Activated naive CD8-positive, alpha-beta T cell treated with anti-CD3 and anti-CD28 coated beads for 36 hours (primary cell): ENCODE results near the gene FECH. TPM values are rescaled to one million over a fixed set of nuclear protein-coding genes. Genes with fewer than 3 reads are reported as not detected.

ENCODE experiments used
- DNase-seq: peaks from one replicate; pipeline ENCODE4 v3.0.0; 2021
- H3K27ac Mint-ChIP-seq: one replicate; pipeline ENCODE4 v1.8.0; 2022; ENCODE audit warnings: mild to moderate bottlenecking, moderate library complexity, mixed read lengths
- H3K27me3 Mint-ChIP-seq: one replicate; pipeline ENCODE4 v1.8.0; 2022; ENCODE audit warnings: mild to moderate bottlenecking, mixed read lengths
- H3K36me3 Mint-ChIP-seq: one replicate; pipeline ENCODE4 v1.8.0; 2021; ENCODE audit warnings: mild to moderate bottlenecking, mixed read lengths
- H3K4me1 Mint-ChIP-seq: one replicate; pipeline ENCODE4 v1.8.0; 2021; ENCODE audit warnings: mixed read lengths
- H3K4me3 Mint-ChIP-seq: one replicate; pipeline ENCODE4 v1.8.0; 2022; ENCODE audit warnings: mild to moderate bottlenecking, moderate library complexity, mixed read lengths
- H3K9me3 Mint-ChIP-seq: one replicate; pipeline ENCODE4 v1.8.0; 2022; ENCODE audit warnings: mixed read lengths
- total RNA-seq, 2 experiments: library from RNA; stranded (reverse); gene quantifications; one replicate each; pipeline ENCODE4 v1.2.3, GENCODE V29; 2021

FECH gene
- total RNA-seq, 2 experiments from 2014 or later = 33.4 to 33.7 TPM

- Mint-ChIP-seq H3K36me3 (no peaks in the 10 kb centered on the region), H3K27me3 (no peaks in the 10 kb centered on the region), H3K4me1 (peaks cover 26% of the 10 kb centered on the region), H3K4me3 (no peak overlapping the region), H3K9me3 (no peaks in the 10 kb centered on the region), H3K27ac (no peak overlapping the region)
- no peak for DNase-seq
Observed at GRCh38 chr18:57589161-57589560, 2.7 kb upstream of the FECH start.

- Mint-ChIP-seq H3K27me3 (no peaks in the 10 kb centered on the region), H3K36me3 (no peaks in the 10 kb centered on the region), H3K4me3 (peak overlapping the region; percentile 85), H3K27ac (peak overlapping the region; percentile 86), H3K9me3 (no peaks in the 10 kb centered on the region), H3K4me1 (peaks cover 19% of the 10 kb centered on the region)
- DNase-seq = no peak
Observed at GRCh38 chr18:57587098-57587661, 678 bp upstream of the FECH start.

- H3K27ac Mint-ChIP-seq = peak overlapping the region; percentile 75
- peak; percentile 11 for DNase-seq
- H3K9me3 Mint-ChIP-seq = no peaks in the 10 kb centered on the region
- H3K4me3 Mint-ChIP-seq = peak overlapping the region; percentile 85
- peaks cover 28% of the 10 kb centered on the region for H3K4me1 Mint-ChIP-seq
- H3K36me3 Mint-ChIP-seq = peaks cover 5% of the 10 kb centered on the region
- H3K27me3 Mint-ChIP-seq = no peaks in the 10 kb centered on the region
Observed at GRCh38 chr18:57585855-57586250, 649 bp downstream of the FECH start.

GRCh38 chr18:57585421-57585820, 1.1 kb downstream of the FECH start:
- Mint-ChIP-seq H3K27ac (peak overlapping the region; percentile 75), H3K9me3 (no peaks in the 10 kb centered on the region), H3K36me3 (peaks cover 8% of the 10 kb centered on the region), H3K4me3 (peak overlapping the region; percentile 85), H3K27me3 (no peaks in the 10 kb centered on the region), H3K4me1 (peaks cover 31% of the 10 kb centered on the region)
- no peak for DNase-seq

GRCh38 chr18:57584444-57584843, 2.1 kb downstream of the FECH start:
- Mint-ChIP-seq H3K4me3 (peak overlapping the region; percentile 29), H3K4me1 (peaks cover 40% of the 10 kb centered on the region), H3K27ac (no peak overlapping the region), H3K36me3 (peaks cover 17% of the 10 kb centered on the region), H3K9me3 (no peaks in the 10 kb centered on the region), H3K27me3 (no peaks in the 10 kb centered on the region)
- DNase-seq = no peak

- no peak for DNase-seq
- Mint-ChIP-seq H3K9me3 (no peaks in the 10 kb centered on the region), H3K27ac (no peak overlapping the region), H3K4me3 (no peak overlapping the region), H3K27me3 (no peaks in the 10 kb centered on the region), H3K36me3 (peaks cover 20% of the 10 kb centered on the region), H3K4me1 (peaks cover 42% of the 10 kb centered on the region)
Observed at GRCh38 chr18:57583297-57583835, 3.1 kb downstream of the FECH start.

GRCh38 chr18:57581301-57581934, 5.1 kb downstream of the FECH start:
- Mint-ChIP-seq H3K4me3 (no peak overlapping the region), H3K27ac (peak overlapping the region; percentile 30)
- no peak for DNase-seq

GRCh38 chr18:57579934-57580333, 6.6 kb downstream of the FECH start:
- Mint-ChIP-seq H3K36me3 (peaks cover 25% of the 10 kb centered on the region), H3K4me3 (peak overlapping the region; percentile 7), H3K9me3 (no peaks in the 10 kb centered on the region), H3K27me3 (no peaks in the 10 kb centered on the region), H3K27ac (no peak overlapping the region), H3K4me1 (peaks cover 33% of the 10 kb centered on the region)
- DNase-seq = peak; percentile 21

More at GRCh38 chr18:57581301-57581934, 5.1 kb downstream of the FECH start:
- H3K9me3 Mint-ChIP-seq = no peaks in the 10 kb centered on the region
- H3K36me3 Mint-ChIP-seq = peaks cover 25% of the 10 kb centered on the region
- H3K4me1 Mint-ChIP-seq = peaks cover 42% of the 10 kb centered on the region
- no peaks in the 10 kb centered on the region for H3K27me3 Mint-ChIP-seq

- H3K4me3 Mint-ChIP-seq = no peak overlapping the region
- no peaks in the 10 kb centered on the region for H3K9me3 Mint-ChIP-seq
- no peaks in the 10 kb centered on the region for H3K27me3 Mint-ChIP-seq
- H3K4me1 Mint-ChIP-seq = peaks cover 19% of the 10 kb centered on the region
- H3K36me3 Mint-ChIP-seq = peaks cover 21% of the 10 kb centered on the region
- H3K27ac Mint-ChIP-seq = no peak overlapping the region
- no peak for DNase-seq
Observed at GRCh38 chr18:57576316-57576715, 10.2 kb downstream of the FECH start.

- Mint-ChIP-seq H3K27ac (no peak overlapping the region), H3K36me3 (peaks cover 19% of the 10 kb centered on the region), H3K27me3 (no peaks in the 10 kb centered on the region), H3K4me1 (peaks cover 11% of the 10 kb centered on the region), H3K9me3 (no peaks in the 10 kb centered on the region), H3K4me3 (no peak overlapping the region)
- no peak for DNase-seq
Observed at GRCh38 chr18:57575542-57575941, 11.0 kb downstream of the FECH start.

GRCh38 chr18:57574866-57575265, 11.6 kb downstream of the FECH start:
- no peaks in the 10 kb centered on the region for H3K9me3 Mint-ChIP-seq
- H3K27me3 Mint-ChIP-seq = no peaks in the 10 kb centered on the region
- peaks cover 14% of the 10 kb centered on the region for H3K36me3 Mint-ChIP-seq
- H3K4me1 Mint-ChIP-seq = peaks cover 5% of the 10 kb centered on the region
- DNase-seq = no peak
- no peak overlapping the region for H3K4me3 Mint-ChIP-seq
- no peak overlapping the region for H3K27ac Mint-ChIP-seq

GRCh38 chr18:57570162-57570561, 16.3 kb downstream of the FECH start:
- Mint-ChIP-seq H3K9me3 (no peaks in the 10 kb centered on the region), H3K27ac (no peak overlapping the region), H3K4me1 (no peaks in the 10 kb centered on the region), H3K36me3 (peaks cover 7% of the 10 kb centered on the region), H3K27me3 (no peaks in the 10 kb centered on the region), H3K4me3 (no peak overlapping the region)
- no peak for DNase-seq

GRCh38 chr18:57569133-57569532, 17.4 kb downstream of the FECH start:
- Mint-ChIP-seq H3K27me3 (no peaks in the 10 kb centered on the region), H3K27ac (no peak overlapping the region), H3K36me3 (peaks cover 6% of the 10 kb centered on the region), H3K4me3 (no peak overlapping the region), H3K9me3 (no peaks in the 10 kb centered on the region), H3K4me1 (no peaks in the 10 kb centered on the region)
- no peak for DNase-seq

GRCh38 chr18:57561728-57562423, 24.6 kb downstream of the FECH start:
- DNase-seq = no peak
- no peaks in the 10 kb centered on the region for H3K27me3 Mint-ChIP-seq
- no peaks in the 10 kb centered on the region for H3K9me3 Mint-ChIP-seq
- peaks cover 15% of the 10 kb centered on the region for H3K36me3 Mint-ChIP-seq
- H3K27ac Mint-ChIP-seq = no peak overlapping the region
- H3K4me3 Mint-ChIP-seq = no peak overlapping the region
- peaks cover 5% of the 10 kb centered on the region for H3K4me1 Mint-ChIP-seq

- peaks cover 5% of the 10 kb centered on the region for H3K4me1 Mint-ChIP-seq
- no peaks in the 10 kb centered on the region for H3K9me3 Mint-ChIP-seq
- H3K4me3 Mint-ChIP-seq = no peak overlapping the region
- no peaks in the 10 kb centered on the region for H3K27me3 Mint-ChIP-seq
- peaks cover 15% of the 10 kb centered on the region for H3K36me3 Mint-ChIP-seq
- DNase-seq = no peak
- no peak overlapping the region for H3K27ac Mint-ChIP-seq
Observed at GRCh38 chr18:57561261-57561660, 25.2 kb downstream of the FECH start.
